Measurements from ENCODE around the gene FOXF1.

DNA sequence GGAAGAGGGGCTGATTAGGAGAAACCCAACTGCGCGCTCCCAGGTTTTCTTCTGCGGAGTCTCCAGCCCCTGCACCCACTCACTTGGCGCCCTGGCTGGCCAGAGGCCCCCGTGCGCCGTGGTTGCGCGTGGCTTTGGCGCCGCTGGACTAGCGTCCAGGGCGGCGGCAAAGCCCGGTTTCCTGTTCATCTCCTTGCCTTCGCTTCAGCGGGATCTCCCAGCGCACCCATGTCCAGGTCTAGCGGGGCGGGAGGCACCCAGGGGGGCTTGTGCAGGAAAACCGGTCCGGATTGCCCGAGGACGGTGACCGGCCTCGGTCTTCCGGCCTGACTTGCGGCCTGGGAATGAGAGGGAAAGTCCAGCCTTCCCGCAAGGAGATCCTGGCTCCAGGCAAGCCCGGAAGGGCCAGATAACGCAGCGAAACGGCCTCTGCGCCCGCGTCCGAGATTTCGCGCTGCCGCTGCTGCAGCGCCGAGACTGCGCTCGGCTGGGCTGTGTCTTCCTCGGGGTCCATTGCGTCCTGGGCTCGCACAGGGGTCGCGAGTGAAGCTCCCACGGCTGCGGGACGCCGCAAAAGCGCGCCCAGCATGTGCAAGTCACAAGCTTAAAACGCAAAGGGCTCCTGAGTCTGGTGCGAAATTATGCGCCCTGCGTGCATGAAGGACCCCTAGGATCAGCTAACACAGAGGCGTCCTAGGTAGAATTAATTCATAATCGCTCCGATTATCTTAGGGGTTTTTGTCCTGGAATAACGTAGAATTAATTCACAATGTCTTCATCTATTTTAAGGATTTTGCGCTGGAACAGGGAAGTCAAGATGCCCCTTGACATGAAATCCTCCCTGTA lies 5.7 kb downstream of the FOXF1 start:
- no peak for TF ChIP-seq POLR2AphosphoS5 (IDR thresholded peaks at IDR 0.05; ENCODE audit: low read depth, low read length)
- TF ChIP-seq POLR2A (IDR thresholded peaks at IDR 0.05; ENCODE audit: low read depth, low read length) = no peak
- TF ChIP-seq TAF1 (IDR thresholded peaks at IDR 0.05; ENCODE audit: borderline replicate concordance, low read depth, low read length) = no peak

Data from GM12892 (cell line).